CMK (cell line): ENCODE results near the gene TMEM242.

Source experiments
- DNase-seq: peaks from one replicate; pipeline ENCODE4 v3.0.0-alpha.2; 2010; ENCODE audit warnings: low read depth

Gene TMEM242

GRCh38 chr6:157270308-157270707 lies 53.0 kb downstream of the TMEM242 start:
- DNase-seq, result no peak

DNA sequence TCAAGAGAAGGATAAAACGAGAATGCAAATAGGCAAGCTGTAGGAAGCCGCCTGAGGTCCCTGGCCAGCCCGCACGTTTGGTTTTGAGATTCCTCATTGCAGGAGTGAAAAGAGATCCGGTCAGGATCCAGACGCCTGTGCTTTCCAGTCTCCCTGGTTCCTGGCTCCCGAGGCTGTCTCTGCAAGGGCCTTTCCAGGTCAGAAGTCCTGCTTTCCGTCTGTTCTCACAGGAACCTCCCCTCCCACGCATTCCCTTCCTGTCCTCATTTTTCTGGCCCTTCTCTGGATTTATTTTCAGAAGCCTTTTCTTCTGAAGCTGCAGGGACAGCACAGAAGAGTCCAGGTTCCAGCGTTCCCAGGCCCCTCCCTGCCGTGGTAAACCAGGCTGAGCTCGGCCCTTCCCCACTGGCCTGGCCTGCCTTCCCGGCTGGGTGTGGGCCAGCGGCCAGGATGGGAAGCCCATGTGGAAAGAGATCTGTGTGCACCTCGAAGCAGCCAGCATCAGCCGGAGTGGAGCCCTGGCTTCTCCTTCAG lies 54.0 kb downstream of the TMEM242 start:
- no peak for DNase-seq

GRCh38 chr6:157268835-157269234 lies 54.5 kb downstream of the TMEM242 start:
- no peak for DNase-seq

DNA sequence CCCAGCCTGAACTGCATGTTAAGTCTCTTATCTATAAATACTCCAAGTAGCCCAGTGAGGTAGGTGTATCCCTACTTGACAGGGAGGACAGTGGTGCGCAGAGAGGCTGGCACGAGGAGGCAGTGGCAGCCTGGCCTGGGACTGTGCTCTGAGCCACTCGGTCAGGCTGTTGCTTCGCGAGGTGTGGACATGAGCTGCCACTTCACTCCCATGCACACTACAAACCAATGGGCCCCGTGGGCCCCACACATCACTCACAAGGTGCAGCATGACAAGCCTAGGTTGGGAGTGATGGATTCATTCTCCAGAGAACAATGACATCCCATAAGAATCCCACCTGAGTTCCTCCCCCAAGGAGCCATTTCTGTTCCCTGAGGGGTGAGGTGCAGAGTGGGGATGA lies 54.9 kb downstream of the TMEM242 start:
- no peak for DNase-seq

- DNase-seq, result no peak
Measured at GRCh38 chr6:157267654-157268053, 55.7 kb downstream of the TMEM242 start.

- no peak for DNase-seq
Measured at GRCh38 chr6:157267109-157267611, 56.2 kb downstream of the TMEM242 start.

DNA sequence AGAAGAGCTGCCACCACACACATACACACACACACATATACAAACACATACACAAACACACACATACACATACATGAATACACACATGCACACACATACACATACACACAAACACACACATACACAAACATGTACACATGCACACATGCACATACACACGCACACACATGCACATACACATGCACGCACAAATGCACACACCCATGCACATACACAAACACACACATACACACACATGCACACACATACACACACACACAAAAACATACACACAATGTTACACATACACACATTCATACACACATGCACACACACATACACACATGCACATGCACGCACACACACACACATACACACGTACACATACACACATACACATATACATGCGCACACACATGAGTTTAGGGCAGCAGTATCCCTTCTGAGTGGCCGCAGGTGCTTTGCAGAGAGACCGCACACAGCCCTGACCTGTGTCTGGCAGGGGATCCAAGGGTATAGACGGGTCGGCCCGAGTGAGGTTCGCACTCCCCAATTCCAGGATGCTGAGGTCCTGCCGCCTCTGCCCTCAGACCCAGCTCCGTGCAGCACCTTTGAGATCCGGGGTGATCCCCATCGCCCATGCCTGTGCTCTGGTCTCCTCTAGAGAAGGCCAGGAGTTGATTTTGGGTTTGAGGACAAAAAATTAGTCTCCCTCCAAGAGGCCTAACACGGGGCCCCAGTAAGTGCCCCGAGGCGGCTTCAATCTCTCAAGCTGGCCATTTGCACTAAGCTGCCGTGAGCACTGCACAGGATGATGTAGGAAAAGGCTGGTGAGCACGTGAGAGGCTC lies 56.8 kb downstream of the TMEM242 start:
- DNase-seq, result no peak

DNA sequence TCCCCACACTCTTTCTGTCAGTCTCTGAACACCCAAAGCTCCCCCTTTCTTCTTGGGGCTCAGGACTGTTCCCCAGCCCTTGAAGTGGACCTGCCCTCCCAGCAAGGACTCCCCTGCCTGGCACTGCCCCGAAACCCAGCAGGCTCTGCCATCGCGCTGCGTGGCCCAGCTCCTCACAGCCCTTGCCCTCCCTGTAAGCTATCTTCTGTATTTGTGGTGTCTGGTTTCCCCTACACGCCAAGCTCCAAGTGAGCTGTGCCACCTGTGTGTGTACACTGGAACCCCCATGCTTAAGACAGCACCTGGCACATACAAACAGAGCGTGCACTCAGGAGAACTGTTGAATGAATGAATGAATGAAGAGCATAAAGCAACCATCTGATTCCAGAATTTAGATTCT lies 57.7 kb downstream of the TMEM242 start:
- DNase-seq, result no peak

DNA sequence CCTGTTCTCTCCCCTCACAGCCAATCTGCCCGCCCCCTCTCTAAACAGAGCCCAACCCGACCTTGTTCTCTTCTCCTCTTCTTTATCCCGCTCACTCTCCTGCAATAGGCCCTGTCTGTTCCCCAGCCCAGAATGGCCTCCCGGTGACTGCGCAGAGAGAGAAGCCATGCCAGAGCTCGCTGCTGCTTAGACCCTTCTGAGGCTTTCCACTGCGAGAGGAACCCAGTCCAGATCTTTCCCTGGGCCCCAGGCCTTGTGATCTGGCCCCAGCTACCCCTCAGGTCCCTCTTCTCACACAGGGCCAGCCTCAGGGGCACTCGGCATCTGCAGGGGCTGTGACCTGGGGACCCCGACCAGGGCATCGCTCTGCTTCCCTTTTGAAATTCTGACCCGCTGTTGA lies 58.1 kb downstream of the TMEM242 start:
- DNase-seq, result no peak

GRCh38 chr6:157264701-157265100 lies 58.6 kb downstream of the TMEM242 start:
- DNase-seq, result no peak

DNA sequence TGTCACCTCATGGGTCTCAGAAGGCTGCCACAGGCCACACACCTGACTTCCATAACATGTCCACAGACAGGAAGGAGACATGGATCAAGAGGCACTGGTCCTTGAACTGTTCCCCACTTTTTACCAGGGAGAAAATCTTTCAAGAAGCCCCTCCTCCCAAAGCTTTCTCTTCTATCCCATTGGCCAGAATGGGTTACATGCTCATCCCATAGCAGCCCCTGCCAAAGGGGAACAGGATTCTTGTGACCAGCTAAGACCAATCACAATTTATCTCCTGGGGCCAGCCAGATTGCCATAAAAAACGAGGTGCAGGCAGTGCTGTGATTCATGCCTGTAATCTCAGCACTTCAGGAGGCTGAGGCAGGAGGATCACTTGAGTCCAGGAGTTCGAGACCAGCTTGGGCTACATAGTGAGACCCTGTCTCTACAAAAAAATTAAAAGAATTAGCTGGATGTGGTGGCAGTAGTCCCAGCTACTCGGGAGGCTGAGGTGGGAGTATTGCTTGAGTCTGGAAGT lies 59.4 kb downstream of the TMEM242 start:
- no peak for DNase-seq

GRCh38 chr6:157263146-157263545 lies 60.2 kb downstream of the TMEM242 start:
- DNase-seq, result no peak

DNA sequence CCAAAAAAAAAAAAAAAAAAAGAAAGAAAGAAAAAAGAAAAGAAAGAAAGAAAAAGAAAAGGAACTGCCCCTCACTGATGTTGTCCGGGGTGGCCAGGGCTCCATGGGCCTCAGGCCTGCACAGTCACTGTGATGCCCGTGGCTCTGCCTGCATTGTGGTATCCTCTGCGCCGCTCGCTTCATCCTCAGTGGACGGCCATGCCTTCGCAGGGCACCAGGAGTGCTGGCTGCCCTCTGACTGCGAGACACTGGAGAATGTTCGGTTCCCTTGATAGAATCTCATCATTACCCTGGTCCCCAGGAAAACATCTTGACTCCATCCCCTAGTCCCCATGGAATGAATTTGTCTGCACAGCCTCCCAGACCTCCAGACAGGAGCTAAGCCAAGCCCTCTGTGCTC lies 61.7 kb downstream of the TMEM242 start:
- DNase-seq, result no peak

GRCh38 chr6:157260735-157261410 lies 62.4 kb downstream of the TMEM242 start:
- peak; percentile 64 for DNase-seq

- DNase-seq, result no peak
Measured at GRCh38 chr6:157259443-157259842, 63.9 kb downstream of the TMEM242 start.

GRCh38 chr6:157258878-157259277 lies 64.4 kb downstream of the TMEM242 start:
- DNase-seq, result peak; percentile 41

DNA sequence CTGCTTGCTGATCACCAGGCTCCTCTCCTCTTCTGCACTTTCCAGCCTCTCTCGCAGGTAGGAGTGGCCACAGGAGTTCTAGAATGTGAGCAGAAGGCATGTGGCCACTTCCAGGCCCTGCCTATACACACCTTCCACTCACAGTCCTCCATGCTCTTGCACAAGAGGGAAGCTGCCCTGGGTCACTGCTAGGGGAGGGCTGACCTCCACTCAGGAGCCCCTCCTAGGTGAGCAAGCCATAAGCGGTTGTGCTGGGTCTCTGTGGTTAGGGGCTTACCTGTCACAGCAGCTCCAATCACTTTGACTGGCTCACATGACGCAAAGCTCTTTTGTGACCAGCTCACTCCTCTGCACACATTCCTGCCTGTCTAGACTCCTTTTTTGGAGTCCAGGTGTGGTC lies 68.2 kb downstream of the TMEM242 start:
- DNase-seq, result no peak

DNA sequence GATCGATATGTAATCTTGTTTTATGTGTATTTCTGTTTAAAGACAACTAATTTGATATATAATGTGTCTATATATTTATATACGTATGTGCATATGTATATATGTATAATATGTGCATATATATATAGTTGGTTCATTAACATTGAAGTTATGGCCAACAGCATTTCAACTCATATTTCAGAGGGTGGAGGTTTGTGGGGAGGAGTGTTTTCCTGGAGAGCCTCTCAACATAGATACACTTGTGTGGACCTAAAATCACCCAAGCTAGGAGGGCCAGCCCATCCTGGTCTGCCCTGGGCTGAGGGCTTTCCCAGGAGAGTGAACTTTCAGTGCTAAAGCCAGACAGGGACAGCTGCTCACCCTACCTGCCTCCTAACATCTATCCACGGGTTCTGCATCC lies 68.8 kb downstream of the TMEM242 start:
- no peak for DNase-seq

DNA sequence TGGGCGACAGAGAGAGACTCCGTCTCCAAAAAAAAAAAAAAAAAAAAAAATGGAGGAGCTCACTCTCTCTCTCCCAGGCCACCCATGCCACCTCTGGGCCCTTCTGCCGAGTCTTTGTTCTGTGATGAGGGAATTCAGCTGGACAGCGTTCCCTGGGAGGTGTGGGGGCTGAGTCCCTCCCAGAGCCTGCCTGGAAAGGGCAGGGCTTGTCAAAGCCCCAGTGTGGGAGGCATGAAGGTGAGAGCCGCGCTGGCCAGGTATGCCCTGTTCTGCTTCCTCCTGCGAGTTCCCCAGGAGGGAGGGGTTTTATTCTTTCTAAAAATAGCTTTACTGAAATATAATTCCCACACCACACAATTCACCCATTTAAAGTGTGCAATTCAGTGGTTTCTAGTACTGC lies 69.6 kb downstream of the TMEM242 start:
- no peak for DNase-seq

- no peak for DNase-seq
Measured at GRCh38 chr6:157253017-157253416, 70.3 kb downstream of the TMEM242 start.

DNA sequence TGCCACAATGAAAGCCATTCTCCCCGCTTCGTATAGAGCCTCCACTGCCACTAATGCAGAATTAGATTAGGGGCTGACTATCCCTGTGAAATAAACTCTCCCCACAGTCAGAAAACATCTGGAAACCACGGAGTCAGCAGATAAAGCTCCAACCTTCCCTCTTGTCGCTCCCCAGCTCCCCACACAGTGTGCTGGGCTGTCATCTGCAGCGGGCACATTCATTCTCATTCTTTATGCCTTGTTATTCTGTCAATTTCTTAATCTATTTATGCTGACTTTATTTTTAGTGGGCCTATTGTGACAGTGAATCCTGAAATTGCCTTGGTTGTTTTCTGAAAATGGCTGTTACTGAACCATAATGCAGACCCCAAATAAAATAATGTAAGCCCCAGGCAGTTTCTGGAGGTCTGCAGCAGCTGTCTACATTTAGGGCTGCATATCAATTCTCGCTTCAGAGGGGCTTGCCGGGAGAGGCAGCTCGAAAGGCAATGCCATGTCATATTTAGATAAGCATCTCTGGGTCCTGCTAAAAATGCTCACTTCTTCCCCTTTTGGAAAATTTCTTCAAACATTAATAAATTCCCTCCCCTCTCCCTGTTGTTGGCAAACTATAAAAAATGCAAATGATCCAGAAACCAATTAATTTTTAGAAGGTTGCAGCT lies 71.6 kb downstream of the TMEM242 start:
- no peak for DNase-seq

DNA sequence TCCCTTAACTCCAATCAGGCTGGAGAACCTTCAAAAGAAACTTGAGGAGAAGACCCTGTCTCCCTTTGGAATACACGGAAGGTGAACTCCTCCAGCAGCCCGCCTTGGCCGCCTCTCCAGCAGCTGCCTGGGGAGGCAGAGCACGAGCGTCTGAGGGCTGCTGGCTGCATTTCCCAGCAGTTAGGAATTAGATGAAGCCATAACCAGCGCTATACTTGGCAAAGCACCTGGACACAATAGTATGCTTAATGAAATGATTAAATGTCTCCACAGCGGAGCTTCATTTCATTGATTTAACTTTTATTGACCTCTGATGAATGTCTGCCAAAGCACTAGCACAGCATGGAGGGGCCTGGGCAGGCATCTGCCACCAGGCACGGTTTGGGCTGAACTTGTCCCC lies 73.5 kb downstream of the TMEM242 start:
- DNase-seq, result no peak
